ENCODE data around the gene COX4I2. TPM values are rescaled to one million over a fixed set of nuclear protein-coding genes. Genes with fewer than 3 reads are reported as not detected.

COX4I2 gene
- total and polyA plus RNA-seq, 8 donors: 0.28 to 7.8 (median 0.79) TPM; not detected in 1

GRCh38 chr20:31682927-31683326, 45.2 kb downstream of the COX4I2 start:
- DNase-seq: no peak
- H3K4me1 ChIP-seq: peaks cover 20 to 24% (median 21%) of the 10 kb centered on the region in 3 donors
- WGBS, 2 donors: 92% methylated on average over 2 of the region's 2 CpGs
- peaks cover 0 to 17% (median 0%) of the 10 kb centered on the region in 3 donors for H3K36me3 ChIP-seq
- no peak for ATAC-seq
- no peak for FAIRE-seq
- TF ChIP-seq CTCF (IDR thresholded peaks at IDR 0.05): no peak
- H3K27me3 ChIP-seq: no peaks in the 10 kb centered on the region
- intact Hi-C loops (cut with DNase I): no loop called here
- no peak overlapping the region for H3K4me3 ChIP-seq
- no peaks in the 10 kb centered on the region for H3K9me3 ChIP-seq
- no peak overlapping the region for H3K27ac ChIP-seq

- TF ChIP-seq CTCF (IDR thresholded peaks at IDR 0.05): no peak
- peak overlapping the region in 1 of 4 donors; percentile 19 for H3K27ac ChIP-seq
Observed at GRCh38 chr20:31684153-31685015, 46.7 kb downstream of the COX4I2 start.

GRCh38 chr20:31685853-31686643, 48.3 kb downstream of the COX4I2 start:
- no peak for ATAC-seq
- no peaks in the 10 kb centered on the region for H3K4me1 ChIP-seq
- 53% methylated on average over 2 of the region's 2 CpGs for WGBS, 2 donors
- H3K27ac ChIP-seq: peak overlapping the region in 1 of 4 donors; percentile 5
- no peak for DNase-seq
- peaks cover 0 to 6% (median 0%) of the 10 kb centered on the region in 3 donors for H3K36me3 ChIP-seq
- H3K27me3 ChIP-seq: no peaks in the 10 kb centered on the region
- no peak for TF ChIP-seq CTCF (IDR thresholded peaks at IDR 0.05)
- FAIRE-seq: no peak
- intact Hi-C loops (cut with DNase I): no loop called here
- H3K4me3 ChIP-seq: no peak overlapping the region
- H3K9me3 ChIP-seq: no peaks in the 10 kb centered on the region

More at GRCh38 chr20:31684153-31685015, 46.7 kb downstream of the COX4I2 start:
- H3K4me3 ChIP-seq: no peak overlapping the region
- WGBS, 2 donors: 82 to 87% methylated on average over 11 of the region's 11 CpGs
- DNase-seq (no peak), ATAC-seq (no peak), FAIRE-seq (no peak)
- no peaks in the 10 kb centered on the region for H3K9me3 ChIP-seq
- no peaks in the 10 kb centered on the region for H3K27me3 ChIP-seq
- peaks cover 6 to 14% (median 8%) of the 10 kb centered on the region in 3 donors for H3K4me1 ChIP-seq
- intact Hi-C loops (cut with DNase I): no loop called here
- H3K36me3 ChIP-seq: peaks cover 0 to 17% (median 0%) of the 10 kb centered on the region in 3 donors

GRCh38 chr20:31687777-31688176, 50.1 kb downstream of the COX4I2 start:
- intact Hi-C loops (cut with DNase I): no loop called here
- no peak for FAIRE-seq
- TF ChIP-seq CTCF (IDR thresholded peaks at IDR 0.05): no peak

More at GRCh38 chr20:31687777-31688176, 50.1 kb downstream of the COX4I2 start:
- DNase-seq (no peak), ATAC-seq (peak in 2 of 4 donors; percentile 9 to 44)
- Histone ChIP-seq H3K36me3 (peaks cover 0 to 6% (median 0%) of the 10 kb centered on the region in 3 donors), H3K4me3 (no peak overlapping the region), H3K27me3 (no peaks in the 10 kb centered on the region), H3K27ac (no peak overlapping the region), H3K4me1 (no peaks in the 10 kb centered on the region), H3K9me3 (no peaks in the 10 kb centered on the region)
- WGBS, 2 donors: 91 to 93% methylated on average over 3 of the region's 3 CpGs
